ENCODE data around the gene ARSJ.

DNA sequence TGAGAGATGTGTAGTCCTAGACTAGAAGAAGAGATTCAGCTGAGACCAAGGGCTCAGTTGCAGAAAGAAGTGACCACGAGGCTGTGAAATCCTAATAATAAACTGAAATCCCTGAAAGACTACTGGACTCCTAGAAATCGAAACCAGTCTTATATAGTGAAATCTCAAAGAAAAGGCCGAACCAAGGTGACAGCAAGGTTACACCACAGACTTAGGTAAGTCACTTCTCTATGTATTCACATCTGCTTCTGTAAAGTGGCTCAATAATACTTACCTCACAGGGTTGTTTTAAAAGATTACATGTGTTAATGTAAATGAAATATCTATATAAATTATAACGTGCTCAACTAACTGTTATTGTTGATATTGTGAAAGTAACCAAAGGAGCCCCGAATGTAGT lies 60.3 kb downstream of the ARSJ start:
- TF ChIP-seq CTCF (conservative IDR thresholded peaks at IDR 0.05; ENCODE audit: low read length) (no peak), EZH2phosphoT487 (IDR thresholded peaks at IDR 0.05; ENCODE audit: borderline replicate concordance) (no peak)
